ENCODE measurements around the gene TMEM25.
"Not testable (repeated sequence)": the region's sequence is repeated elsewhere in the genome, so short reads cannot be mapped to it uniquely, and the experiment has no call there.

TMEM25 gene

DNA sequence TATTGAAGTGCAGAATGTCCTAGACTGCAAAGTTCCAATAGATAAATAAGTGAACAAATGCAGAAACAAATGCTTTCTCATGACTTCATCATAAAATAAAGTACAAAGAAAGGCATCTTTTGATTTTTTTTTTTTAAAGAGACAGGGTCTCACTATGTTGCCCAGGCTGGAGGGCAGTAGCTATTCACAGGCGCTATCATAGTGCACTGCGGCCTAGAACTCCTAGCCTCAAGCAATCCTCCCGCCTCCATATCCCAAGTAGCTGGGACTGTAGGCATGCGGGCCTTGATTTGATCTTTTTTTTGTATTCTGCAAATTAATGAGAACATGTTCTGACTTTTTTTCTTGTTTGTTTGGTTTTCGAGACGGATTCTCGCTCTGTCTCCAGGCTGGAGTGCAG lies 43.6 kb downstream of the TMEM25 start:
- ATAC-seq (ENCODE audit: low read depth): no peak
- Histone ChIP-seq H3K27ac (ENCODE audit: poor library complexity, severe bottlenecking) (no peak overlapping the region), H3K4me1 (ENCODE audit: insufficient read depth, poor library complexity, severe bottlenecking) (peaks cover 19% of the 10 kb centered on the region), H3K4me3 (ENCODE audit: severe bottlenecking) (no peak overlapping the region), H3K9me3 (ENCODE audit: severe bottlenecking) (no peaks in the 10 kb centered on the region), H3K27me3 (ENCODE audit: insufficient read depth, poor library complexity, severe bottlenecking) (no peaks in the 10 kb centered on the region), H3K36me3 (ENCODE audit: low read depth) (peaks cover 45% of the 10 kb centered on the region)
- DNase-seq (ENCODE audit: low spot score): no peak
- TF ChIP-seq, protein P1, sequence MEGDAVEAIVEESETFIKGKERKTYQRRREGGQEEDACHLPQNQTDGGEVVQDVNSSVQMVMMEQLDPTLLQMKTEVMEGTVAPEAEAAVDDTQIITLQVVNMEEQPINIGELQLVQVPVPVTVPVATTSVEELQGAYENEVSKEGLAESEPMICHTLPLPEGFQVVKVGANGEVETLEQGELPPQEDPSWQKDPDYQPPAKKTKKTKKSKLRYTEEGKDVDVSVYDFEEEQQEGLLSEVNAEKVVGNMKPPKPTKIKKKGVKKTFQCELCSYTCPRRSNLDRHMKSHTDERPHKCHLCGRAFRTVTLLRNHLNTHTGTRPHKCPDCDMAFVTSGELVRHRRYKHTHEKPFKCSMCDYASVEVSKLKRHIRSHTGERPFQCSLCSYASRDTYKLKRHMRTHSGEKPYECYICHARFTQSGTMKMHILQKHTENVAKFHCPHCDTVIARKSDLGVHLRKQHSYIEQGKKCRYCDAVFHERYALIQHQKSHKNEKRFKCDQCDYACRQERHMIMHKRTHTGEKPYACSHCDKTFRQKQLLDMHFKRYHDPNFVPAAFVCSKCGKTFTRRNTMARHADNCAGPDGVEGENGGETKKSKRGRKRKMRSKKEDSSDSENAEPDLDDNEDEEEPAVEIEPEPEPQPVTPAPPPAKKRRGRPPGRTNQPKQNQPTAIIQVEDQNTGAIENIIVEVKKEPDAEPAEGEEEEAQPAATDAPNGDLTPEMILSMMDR (IDR thresholded peaks at IDR 0.05; ENCODE audit: poor library complexity, severe bottlenecking): no peak

DNA sequence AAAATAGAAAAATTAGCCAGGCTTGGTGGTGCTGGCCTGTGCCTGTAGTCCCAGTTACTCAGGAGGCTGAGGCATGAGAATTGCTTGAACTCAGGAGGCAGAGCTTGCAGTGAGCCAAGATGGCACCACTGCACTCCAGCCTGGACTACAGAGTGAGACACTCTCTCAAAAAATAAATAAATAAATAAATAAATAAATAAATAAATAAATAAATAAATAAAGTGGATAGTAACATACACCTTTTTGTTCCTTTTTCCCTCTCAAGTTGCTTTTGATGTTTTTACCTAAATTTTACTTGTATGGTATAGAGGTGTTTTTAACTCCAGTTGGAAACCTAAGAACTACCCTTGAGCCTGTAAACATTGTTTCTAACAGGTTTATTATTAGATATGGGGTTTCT lies 47.0 kb downstream of the TMEM25 start:
- H3K4me1 ChIP-seq (ENCODE audit: insufficient read depth, poor library complexity, severe bottlenecking): peaks cover 22% of the 10 kb centered on the region
- not testable (repeated sequence) for ATAC-seq (ENCODE audit: low read depth); DNase-seq (ENCODE audit: low spot score); H3K9me3 ChIP-seq (ENCODE audit: severe bottlenecking); H3K27me3 ChIP-seq (ENCODE audit: insufficient read depth, poor library complexity, severe bottlenecking); H3K4me3 ChIP-seq (ENCODE audit: severe bottlenecking); H3K27ac ChIP-seq (ENCODE audit: poor library complexity, severe bottlenecking)
- peaks cover 79% of the 10 kb centered on the region for H3K36me3 ChIP-seq (ENCODE audit: low read depth)

DNA sequence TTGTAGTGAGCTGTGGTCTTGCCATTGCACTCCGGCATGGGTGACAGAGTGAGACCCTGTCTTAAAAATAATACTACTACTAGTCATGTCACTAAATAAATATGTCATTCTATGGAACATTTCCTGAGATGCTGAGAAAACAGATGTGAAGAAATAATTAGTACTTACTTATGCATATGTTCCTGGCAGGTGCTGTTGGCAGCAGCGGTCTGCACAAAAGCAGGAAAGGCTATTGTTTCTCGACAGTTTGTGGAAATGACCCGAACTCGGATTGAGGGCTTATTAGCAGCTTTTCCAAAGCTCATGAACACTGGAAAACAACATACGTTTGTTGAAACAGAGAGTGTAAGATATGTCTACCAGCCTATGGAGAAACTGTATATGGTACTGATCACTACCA lies 50.1 kb downstream of the TMEM25 start:
- TF ChIP-seq, protein P1 (IDR thresholded peaks at IDR 0.05; ENCODE audit: poor library complexity, severe bottlenecking): no peak
- peaks cover 85% of the 10 kb centered on the region for H3K36me3 ChIP-seq (ENCODE audit: low read depth)
- no peaks in the 10 kb centered on the region for H3K27me3 ChIP-seq (ENCODE audit: insufficient read depth, poor library complexity, severe bottlenecking)
- ATAC-seq (ENCODE audit: low read depth) (no peak), DNase-seq (ENCODE audit: low spot score) (no peak)
- H3K9me3 ChIP-seq (ENCODE audit: severe bottlenecking): no peaks in the 10 kb centered on the region
- H3K4me3 ChIP-seq (ENCODE audit: severe bottlenecking): no peak overlapping the region
- no peak overlapping the region for H3K27ac ChIP-seq (ENCODE audit: poor library complexity, severe bottlenecking)
- H3K4me1 ChIP-seq (ENCODE audit: insufficient read depth, poor library complexity, severe bottlenecking): peaks cover 10% of the 10 kb centered on the region
